Astrocyte of the cerebellum (primary cell): ENCODE results near the gene ZNF335.
"Not testable (repeated sequence)": the region's sequence is repeated elsewhere in the genome, so short reads cannot be mapped to it uniquely, and the experiment has no call there.

ENCODE experiments used
- DNase-seq: peaks from one replicate; pipeline ENCODE4 v3.0.0-alpha.2; 2011; ENCODE audit warnings: low read depth
- H3K4me3 ChIP-seq: 2 replicates; pipeline ENCODE4 v1.5.1; 2011; ENCODE audit warnings: mild to moderate bottlenecking, low read depth, low read length, moderate library complexity
- CTCF ChIP-seq: IDR thresholded peaks from 2 replicates; pipeline ENCODE4 v1.5.1; 2012; ENCODE audit warnings: low read length, low read depth, moderate library complexity, mild to moderate bottlenecking; ENCODE audit errors: missing control alignments
- in situ Hi-C: cut with HindIII; loops from 2 replicates; pipeline ENCODE4 v1.10.0; 2017; ENCODE audit warnings: low sequenced_read_pairs

ZNF335 gene

GRCh38 chr20:45957021-45957941, 14.7 kb downstream of the ZNF335 start:
- H3K4me3 ChIP-seq, result no peak overlapping the region
- in situ Hi-C loops, result no loop called here
- DNase-seq, result no peak
- no peak for TF ChIP-seq CTCF

GRCh38 chr20:45956326-45956725, 15.7 kb downstream of the ZNF335 start:
- in situ Hi-C loops, H3K4me3 ChIP-seq: not testable (repeated sequence)

GRCh38 chr20:45953672-45954071, 18.3 kb downstream of the ZNF335 start:
- DNase-seq, result no peak
- no peak for TF ChIP-seq CTCF
- no peak overlapping the region for H3K4me3 ChIP-seq
- in situ Hi-C loops, result no loop called here

More at GRCh38 chr20:45956326-45956725, 15.7 kb downstream of the ZNF335 start:
- DNase-seq, result not testable (repeated sequence)

GRCh38 chr20:45952861-45953260, 19.1 kb downstream of the ZNF335 start:
- in situ Hi-C loops, result no loop called here
- no peak overlapping the region for H3K4me3 ChIP-seq
- DNase-seq, result no peak
- no peak for TF ChIP-seq CTCF

- H3K4me3 ChIP-seq, result no peak overlapping the region
- DNase-seq, result no peak
- in situ Hi-C loops, result no loop called here
- no peak for TF ChIP-seq CTCF
These were observed 19.8 kb downstream of the ZNF335 start for GRCh38 chr20:45951925-45952834.

GRCh38 chr20:45950330-45950646, 21.7 kb downstream of the ZNF335 start:
- no peak for DNase-seq
- no peak for TF ChIP-seq CTCF
- in situ Hi-C loops, result no loop called here
- no peak overlapping the region for H3K4me3 ChIP-seq
